HG03432 (cell line): Measurements from ENCODE around the gene HOXB9.

Experiments
- ATAC-seq: cut with Tn5 transposase; IDR thresholded peaks from one replicate; pipeline ENCODE4 v1.9.1; 2021; ENCODE audit warnings: mild to moderate bottlenecking, moderate library complexity; ENCODE audit not compliant: unreplicated experiment

Gene HOXB9

GRCh38 chr17:48571826-48572417 is 54.2 kb downstream of the HOXB9 start:
- no peak for ATAC-seq
